Neural progenitor cell (in vitro differentiated cells): ENCODE measurements around the gene GREB1L.

Source experiments
- CTCF ChIP-seq: fragments of 200-600 bp; sonication (generic); IDR thresholded peaks from 2 replicates; pipeline ENCODE4 v1.5.1; 2017; ENCODE audit warnings: antibody characterized with exemption, mild to moderate bottlenecking
- EZH2 ChIP-seq: fragments of 200-600 bp; sonication (generic); IDR thresholded peaks from 2 replicates; pipeline ENCODE4 v1.6.1; 2017; ENCODE audit warnings: antibody characterized with exemption, mild to moderate bottlenecking, moderate library complexity

GRCh38 chr18:21448299-21448698 lies 206.3 kb downstream of the GREB1L start:
- TF ChIP-seq CTCF (no peak), EZH2 (no peak)
